HepG2 (cell line): ENCODE measurements around the gene PKD2L1. TPM values are rescaled to one million over a fixed set of nuclear protein-coding genes. Genes with fewer than 3 reads are reported as not detected.

Experiments
- ATF4 ChIP-seq, 2 experiments: fragments of 450-650 bp in 1 of 2; sonication (generic) in 1 of 2; formaldehyde crosslinking; IDR thresholded peaks; 2 replicates each; pipeline versions ENCODE4 v1.5.0 to v1.8.0; 2020 to 2022; ENCODE audit warnings: mild to moderate bottlenecking in 1 of 2, missing genetic modification reagents in 1 of 2
- ATM ChIP-seq: fragments of 450-650 bp; IDR thresholded peaks from 2 replicates; pipeline ENCODE4 v1.7.1; 2017; ENCODE audit warnings: mild to moderate bottlenecking, borderline replicate concordance
- CCAR2 ChIP-seq: fragments of 200-400 bp; formaldehyde crosslinking; optimal IDR thresholded peaks from 2 replicates; pipeline ENCODE3; 2018; ENCODE audit warnings: low read depth, mild to moderate bottlenecking, low read length, moderate library complexity
- CSRNP2 ChIP-seq: sonication (generic); formaldehyde crosslinking; conservative IDR thresholded peaks from 2 replicates; pipeline ENCODE4 v1.8.0; 2022; ENCODE audit warnings: low read depth, missing genetic modification reagents
- DBP ChIP-seq: sonication (generic); formaldehyde crosslinking; IDR thresholded peaks from 2 replicates; pipeline ENCODE4 v1.4.0; 2020; ENCODE audit warnings: missing genetic modification reagents; ENCODE audit errors: not compliant biosample characterization
- DMTF1 ChIP-seq: sonication (generic); formaldehyde crosslinking; IDR thresholded peaks from 2 replicates; pipeline ENCODE4 v1.4.0; 2020; ENCODE audit warnings: mild to moderate bottlenecking, missing genetic modification reagents
- DR1 ChIP-seq: sonication (generic); formaldehyde crosslinking; IDR thresholded peaks from 2 replicates; pipeline ENCODE4 v1.8.0; 2021; ENCODE audit warnings: mild to moderate bottlenecking, missing genetic modification reagents, inconsistent platforms
- GTF3A ChIP-seq: sonication (generic); formaldehyde crosslinking; conservative IDR thresholded peaks from 2 replicates; pipeline ENCODE4 v1.4.0; 2020; ENCODE audit warnings: mild to moderate bottlenecking, missing genetic modification reagents
- HHEX ChIP-seq: IDR thresholded peaks from 2 replicates; pipeline ENCODE4 v1.6.1; 2016; ENCODE audit warnings: control low read depth
- PATZ1 ChIP-seq: sonication (generic); formaldehyde crosslinking; IDR thresholded peaks from 2 replicates; pipeline ENCODE4 v1.4.0; 2020; ENCODE audit warnings: missing genetic modification reagents
- POGK ChIP-seq: sonication (generic); formaldehyde crosslinking; conservative IDR thresholded peaks from 2 replicates; pipeline ENCODE4 v1.8.0; 2022; ENCODE audit warnings: mild to moderate bottlenecking, moderate library complexity, missing genetic modification reagents
- TIGD3 ChIP-seq: sonication (generic); formaldehyde crosslinking; IDR thresholded peaks from 2 replicates; pipeline ENCODE4 v1.5.1; 2020; ENCODE audit warnings: mild to moderate bottlenecking, missing genetic modification reagents, borderline replicate concordance
- TMF1 ChIP-seq: sonication (generic); formaldehyde crosslinking; IDR thresholded peaks from 2 replicates; pipeline ENCODE4 v1.8.1; 2022; ENCODE audit warnings: low read depth, missing genetic modification reagents
- ZNF124 ChIP-seq: sonication (generic); formaldehyde crosslinking; IDR thresholded peaks from 2 replicates; pipeline ENCODE4 v1.4.0; 2020; ENCODE audit warnings: missing genetic modification reagents
- ZSCAN20 ChIP-seq: sonication (generic); formaldehyde crosslinking; IDR thresholded peaks from 2 replicates; pipeline ENCODE4 v1.4.0; 2020; ENCODE audit warnings: missing genetic modification reagents, mild to moderate bottlenecking, borderline replicate concordance
- polyA plus RNA-seq, 8 experiments: library from polyadenylated mRNA; depleted of rRNA in 3 of 8; stranded (reverse) in 7 of 8; unstranded in 1 of 8; fragments of >200 nt; fragmentation: Illumina TruSeq in 4 of 8; extraction: Trizol in 4 of 8; gene quantifications; 2 replicates each; pipeline versions ENCODE4 v1.2.1 to v1.2.3, GENCODE V29; 2011 to 2016; ENCODE audit warnings: low read depth in 4 of 8, missing spikeins in 1 of 8, mixed read lengths in 1 of 8; ENCODE audit not compliant: insufficient read depth in 1 of 8
- total RNA-seq, 5 experiments: library from RNA; depleted of rRNA; stranded (reverse); fragments of >200 nt; fragmentation: Illumina TruSeq; extraction: Trizol; gene quantifications; 2 replicates each; pipeline ENCODE4 v1.2.3, GENCODE V29; 2016; ENCODE audit warnings: low read depth in 1 of 5

Gene PKD2L1
- total and polyA plus RNA-seq, 2 of the 13 experiments (the other 11 are each of a cell fraction or from before 2014, with no cell fraction given), result 0.07 to 0.15 TPM

- TF ChIP-seq PATZ1 (peak; percentile 62; the same call in 1 of the 2 replicates), DR1 (CRISPR knock-in tag) (peak; percentile 30; the same call in 1 of the 2 replicates), ATF4 (CRISPR knock-in tag; IDR thresholded peaks at IDR 0.05) (0 out of 4 replicates have a peak, but pooled peaks of 1 of the 2 experiments have one; percentile 53), TIGD3 (CRISPR knock-in tag) (no peak), DMTF1 (no peak), POGK (CRISPR knock-in tag) (peak; percentile 88), ZNF124 (CRISPR knock-in tag) (0 out of 2 replicates have a peak, but pooled peaks have one; percentile 14), HHEX (CRISPR knock-in tag) (no peak), DBP (CRISPR knock-in tag) (no peak), TMF1 (CRISPR knock-in tag) (no peak), GTF3A (CRISPR knock-in tag) (0 out of 2 replicates have a peak, but pooled peaks have one; percentile 72), ATM (no peak), CCAR2 (no peak), CSRNP2 (no peak), ZSCAN20 (CRISPR knock-in tag) (no peak)
Observed at GRCh38 chr10:100286051-100287033, 43.7 kb downstream of the PKD2L1 start, which contains the start of gene BLOC1S2 (continued).
